Fibroblast of pulmonary artery (primary cell): Measurements from ENCODE around the gene PTPN14.

ENCODE experiments used
- DNase-seq: peaks from one replicate; pipeline ENCODE4 v3.0.0-alpha.2; 2010; ENCODE audit warnings: low read depth
- H3K4me3 ChIP-seq: replicated peaks from 2 replicates; pipeline ENCODE4 v1.5.1; 2011; ENCODE audit warnings: low read depth, mild to moderate bottlenecking, control low read depth, low read length, moderate library complexity
- CTCF ChIP-seq: IDR thresholded peaks from 2 replicates; pipeline ENCODE4 v1.5.1; 2011; ENCODE audit warnings: mild to moderate bottlenecking, control low read depth, low read length, inconsistent platforms; ENCODE audit errors: missing control alignments

The PTPN14 gene

GRCh38 chr1:214461305-214461704, 90.1 kb downstream of the PTPN14 start:
- H3K4me3 ChIP-seq: no peak overlapping the region
- TF ChIP-seq CTCF: no peak

GRCh38 chr1:214460304-214460916, 91.0 kb downstream of the PTPN14 start:
- DNase-seq: no peak
- H3K4me3 ChIP-seq: no peak overlapping the region
- TF ChIP-seq CTCF: no peak

More at GRCh38 chr1:214461305-214461704, 90.1 kb downstream of the PTPN14 start:
- DNase-seq: no peak

GRCh38 chr1:214459895-214460294, 91.5 kb downstream of the PTPN14 start:
- DNase-seq: no peak
- no peak for TF ChIP-seq CTCF
- H3K4me3 ChIP-seq: no peak overlapping the region

- TF ChIP-seq CTCF: no peak
- no peak for DNase-seq
- H3K4me3 ChIP-seq: no peak overlapping the region
Measured at GRCh38 chr1:214458541-214458940, 92.9 kb downstream of the PTPN14 start.

GRCh38 chr1:214455971-214456867, 95.2 kb downstream of the PTPN14 start:
- TF ChIP-seq CTCF: no peak
- H3K4me3 ChIP-seq: no peak overlapping the region
- no peak for DNase-seq

- H3K4me3 ChIP-seq: no peak overlapping the region
- no peak for TF ChIP-seq CTCF
- no peak for DNase-seq
Measured at GRCh38 chr1:214455479-214455878, 95.9 kb downstream of the PTPN14 start.
